ENCODE measurements around the gene TRIM37. TPM values are rescaled to one million over a fixed set of nuclear protein-coding genes. Genes with fewer than 3 reads are reported as not detected.
A peak's percentile ranks its signal among the peaks of the same experiment; 100 is the strongest.

The TRIM37 gene
- total RNA-seq, 1 donor from 2014 or later: 39.0 TPM

- no peak for DNase-seq (ENCODE audit: low read depth, low spot score)
- peaks cover 13% of the 10 kb centered on the region for H3K4me1 Mint-ChIP-seq
- H3K27me3 Mint-ChIP-seq (ENCODE audit: low read depth): peaks cover 3% of the 10 kb centered on the region
- H3K4me3 Mint-ChIP-seq: no peak overlapping the region
- peaks cover 21% of the 10 kb centered on the region for H3K36me3 Mint-ChIP-seq (ENCODE audit: low read depth)
- TF ChIP-seq CTCF (conservative IDR thresholded peaks at IDR 0.05): no peak
- H3K9me3 Mint-ChIP-seq: no peaks in the 10 kb centered on the region
- H3K27ac Mint-ChIP-seq (ENCODE audit: unreplicated experiment): peak overlapping the region; percentile 12
These were observed 4.3 kb upstream of the TRIM37 start for GRCh38 chr17:59110973-59111372.

DNA sequence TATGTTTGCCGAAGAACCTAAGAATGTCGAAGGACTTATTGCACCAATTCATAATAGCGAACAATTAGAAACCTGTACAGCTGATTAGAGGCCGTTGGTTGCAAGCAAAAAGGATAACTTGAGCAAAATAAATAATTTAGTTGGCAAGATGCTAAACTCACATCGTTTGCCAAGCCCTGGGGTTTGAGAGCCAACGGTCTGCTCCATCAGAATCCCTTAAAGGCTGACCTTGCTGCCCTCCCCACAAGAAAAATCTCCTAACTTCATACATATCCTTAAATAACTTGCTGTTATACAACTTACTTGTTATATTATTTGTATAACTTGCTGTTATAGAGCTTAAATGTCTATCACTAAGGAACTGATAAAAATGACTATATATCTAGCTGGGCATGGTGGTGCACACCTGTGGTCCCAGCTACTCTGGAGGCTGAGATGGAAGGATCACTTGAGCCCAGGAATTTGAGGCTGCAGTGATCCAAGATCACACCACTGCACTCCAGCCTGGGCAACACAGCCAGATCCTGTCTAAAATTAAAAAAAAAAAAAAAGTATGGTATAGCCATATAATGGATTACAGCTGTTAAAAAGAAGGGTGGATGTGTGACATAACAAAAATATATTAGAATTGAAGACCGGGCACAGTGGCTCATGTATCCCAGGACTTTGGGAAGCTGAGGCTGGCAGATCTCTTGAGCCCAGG is 1.9 kb upstream of the TRIM37 start:
- no peaks in the 10 kb centered on the region for H3K9me3 Mint-ChIP-seq
- peak overlapping the region; percentile 65 for H3K4me3 Mint-ChIP-seq
- DNase-seq (ENCODE audit: low read depth, low spot score): no peak
- TF ChIP-seq CTCF (conservative IDR thresholded peaks at IDR 0.05): no peak
- peaks cover 31% of the 10 kb centered on the region for H3K4me1 Mint-ChIP-seq
- no peak overlapping the region for H3K27ac Mint-ChIP-seq (ENCODE audit: unreplicated experiment)
- H3K27me3 Mint-ChIP-seq (ENCODE audit: low read depth): peaks cover 3% of the 10 kb centered on the region
- H3K36me3 Mint-ChIP-seq (ENCODE audit: low read depth): peaks cover 14% of the 10 kb centered on the region

GRCh38 chr17:59107306-59107670 is 608 bp upstream of the TRIM37 start:
- H3K9me3 Mint-ChIP-seq: no peaks in the 10 kb centered on the region
- H3K36me3 Mint-ChIP-seq (ENCODE audit: low read depth): peaks cover 14% of the 10 kb centered on the region
- H3K4me1 Mint-ChIP-seq: peaks cover 31% of the 10 kb centered on the region
- peak overlapping the region; percentile 94 for H3K27ac Mint-ChIP-seq (ENCODE audit: unreplicated experiment)
- DNase-seq (ENCODE audit: low read depth, low spot score): no peak
- TF ChIP-seq CTCF (conservative IDR thresholded peaks at IDR 0.05): no peak
- H3K4me3 Mint-ChIP-seq: peak overlapping the region; percentile 93
- peaks cover 3% of the 10 kb centered on the region for H3K27me3 Mint-ChIP-seq (ENCODE audit: low read depth)

GRCh38 chr17:59105852-59106462 is 723 bp downstream of the TRIM37 start:
- no peak for DNase-seq (ENCODE audit: low read depth, low spot score)
- peak overlapping the region; percentile 93 for H3K4me3 Mint-ChIP-seq

GRCh38 chr17:59101178-59101577 is 5.5 kb downstream of the TRIM37 start:
- Mint-ChIP-seq H3K27me3 (ENCODE audit: low read depth) (no peaks in the 10 kb centered on the region), H3K36me3 (ENCODE audit: low read depth) (peaks cover 17% of the 10 kb centered on the region), H3K27ac (ENCODE audit: unreplicated experiment) (no peak overlapping the region), H3K4me1 (peaks cover 19% of the 10 kb centered on the region), H3K4me3 (no peak overlapping the region), H3K9me3 (peaks cover 10% of the 10 kb centered on the region)
- TF ChIP-seq CTCF (conservative IDR thresholded peaks at IDR 0.05): no peak
- no peak for DNase-seq (ENCODE audit: low read depth, low spot score)

More at GRCh38 chr17:59105852-59106462, 723 bp downstream of the TRIM37 start:
- Mint-ChIP-seq H3K27me3 (ENCODE audit: low read depth) (peaks cover 3% of the 10 kb centered on the region), H3K9me3 (no peaks in the 10 kb centered on the region), H3K4me1 (peaks cover 31% of the 10 kb centered on the region), H3K36me3 (ENCODE audit: low read depth) (peaks cover 11% of the 10 kb centered on the region), H3K27ac (ENCODE audit: unreplicated experiment) (peak overlapping the region; percentile 93)
- TF ChIP-seq CTCF (conservative IDR thresholded peaks at IDR 0.05): no peak
